CD4-positive, alpha-beta T cell treated with Interleukin-15 for 4 hours (primary cell): ENCODE data around the gene ZNF319.
A peak's percentile ranks its signal among the peaks of the same experiment; 100 is the strongest.
"Not testable (repeated sequence)": the region's sequence is repeated elsewhere in the genome, so short reads cannot be mapped to it uniquely, and the experiment has no call there.

Experiments
- DNase-seq: peaks from one replicate; pipeline ENCODE4 v3.0.0-alpha.2; 2020; ENCODE audit warnings: low spot score

The ZNF319 gene

GRCh38 chr16:57997528-57998265 lies 2.8 kb downstream of the ZNF319 start:
- DNase-seq, result no peak

DNA sequence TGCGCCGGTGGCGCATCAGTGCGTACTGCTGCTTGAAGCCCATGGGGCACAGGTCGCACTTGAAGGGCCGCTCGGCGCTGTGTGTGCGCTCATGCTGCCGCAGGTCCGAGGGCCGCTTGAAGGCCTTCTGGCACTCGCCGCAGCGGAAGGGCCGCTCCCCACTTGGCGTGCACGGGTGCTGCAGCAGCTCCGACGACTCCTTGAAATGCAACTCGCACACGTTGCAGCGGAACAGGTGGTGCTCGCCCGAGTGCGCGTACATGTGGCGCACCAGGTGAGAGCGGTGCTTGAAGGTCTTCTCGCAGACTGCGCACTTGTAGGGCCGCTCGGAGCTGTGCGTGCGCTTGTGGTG lies 3.3 kb downstream of the ZNF319 start:
- DNase-seq, result no peak

DNA sequence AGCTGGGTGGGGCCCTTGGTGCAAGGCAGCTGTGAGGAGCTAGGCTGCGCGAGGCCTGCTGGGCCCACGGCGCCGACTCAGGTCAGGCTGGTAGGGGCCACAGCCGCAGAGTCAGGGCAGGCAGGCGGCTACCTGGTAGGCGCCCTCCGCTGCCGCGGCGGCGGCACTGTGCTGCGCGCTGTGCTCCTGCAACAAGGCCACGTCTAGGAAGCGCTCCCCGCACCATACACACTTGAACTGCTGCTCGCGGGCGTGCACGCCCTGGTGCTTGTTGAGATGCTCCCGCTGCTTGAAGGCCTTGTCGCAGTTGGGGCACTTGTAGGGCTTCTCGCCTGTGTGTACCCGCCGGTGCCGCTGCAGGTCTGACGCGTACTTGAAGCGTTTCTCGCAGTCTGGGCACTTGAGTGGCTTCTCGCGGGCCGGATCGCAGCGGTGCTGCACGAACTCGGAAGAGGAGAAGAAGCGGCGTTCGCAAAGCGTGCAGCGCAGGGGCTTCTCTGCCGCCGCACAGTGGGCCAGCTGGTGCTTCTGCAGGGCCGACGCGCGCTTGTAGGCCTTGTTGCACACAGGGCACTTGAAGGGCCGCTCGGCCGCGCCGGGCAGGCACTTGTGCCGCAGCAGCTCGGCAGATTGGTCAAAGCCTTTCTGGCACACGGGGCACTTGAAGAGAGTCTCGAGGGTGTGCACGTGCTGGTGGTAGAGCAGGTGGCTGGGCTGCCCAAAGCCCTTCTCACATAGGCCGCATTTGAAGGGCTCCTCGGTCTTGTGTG lies 3.9 kb downstream of the ZNF319 start:
- DNase-seq, result no peak

GRCh38 chr16:57995721-57996405 lies 4.6 kb downstream of the ZNF319 start:
- DNase-seq, result no peak

DNA sequence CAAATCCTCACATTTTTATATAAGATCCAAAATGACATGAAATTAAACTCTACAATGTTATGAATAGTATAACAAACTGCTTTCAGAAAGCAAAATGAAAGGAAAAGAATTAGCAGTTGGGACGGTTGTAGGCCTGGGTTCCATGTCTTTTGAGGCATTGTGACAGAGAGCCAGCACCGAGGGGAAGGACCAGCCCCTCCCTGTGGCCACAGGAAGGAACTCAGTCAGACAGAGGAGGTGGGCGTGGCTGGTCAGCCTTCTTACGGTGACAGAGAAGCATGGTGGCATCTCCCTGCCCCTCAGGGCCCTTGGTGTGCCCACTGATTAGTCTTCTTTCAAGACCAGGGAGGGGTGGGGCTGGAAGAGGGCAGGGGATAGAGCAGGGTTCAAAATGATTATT lies 5.7 kb downstream of the ZNF319 start:
- peak; percentile 52 for DNase-seq

DNA sequence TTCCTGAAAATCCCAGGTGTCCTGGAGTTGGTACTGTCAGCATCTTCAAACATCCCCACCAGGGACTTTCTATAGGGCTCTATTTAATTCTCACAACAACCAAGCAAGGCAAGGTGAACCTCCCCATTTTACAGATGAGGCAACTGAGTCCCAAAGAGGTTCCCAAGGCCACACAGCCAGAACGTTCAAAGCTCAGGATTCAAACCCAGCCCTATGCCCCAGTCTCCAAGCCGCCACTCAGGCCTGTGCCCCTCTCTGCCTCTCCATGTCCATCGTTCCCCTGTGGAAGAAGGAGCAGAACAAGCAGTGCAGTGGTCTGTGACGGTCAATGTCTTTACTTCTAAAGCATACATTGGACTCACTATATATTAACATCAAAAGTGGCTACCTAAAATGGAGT lies 6.1 kb downstream of the ZNF319 start:
- no peak for DNase-seq

DNA sequence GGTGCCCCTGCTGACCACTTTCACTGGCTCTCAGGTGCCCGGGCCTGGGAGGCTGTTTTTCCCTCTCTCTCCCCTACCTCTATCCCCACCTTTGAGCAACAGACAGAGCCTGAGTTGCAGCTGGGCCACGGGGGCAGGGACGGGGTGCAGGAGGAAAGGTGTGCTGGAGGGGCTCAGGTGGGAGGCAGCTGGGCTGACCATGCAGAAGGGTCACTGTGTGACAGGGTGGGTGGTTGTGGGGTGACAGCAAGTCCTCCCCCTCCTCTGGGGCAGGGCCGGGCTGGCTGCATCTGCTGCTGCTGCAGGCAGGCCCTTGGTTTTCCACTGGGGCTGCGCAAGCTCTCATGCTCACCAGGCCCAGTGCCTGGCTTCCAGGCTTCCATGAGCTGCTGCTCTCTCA lies 6.6 kb downstream of the ZNF319 start:
- DNase-seq, result no peak

DNA sequence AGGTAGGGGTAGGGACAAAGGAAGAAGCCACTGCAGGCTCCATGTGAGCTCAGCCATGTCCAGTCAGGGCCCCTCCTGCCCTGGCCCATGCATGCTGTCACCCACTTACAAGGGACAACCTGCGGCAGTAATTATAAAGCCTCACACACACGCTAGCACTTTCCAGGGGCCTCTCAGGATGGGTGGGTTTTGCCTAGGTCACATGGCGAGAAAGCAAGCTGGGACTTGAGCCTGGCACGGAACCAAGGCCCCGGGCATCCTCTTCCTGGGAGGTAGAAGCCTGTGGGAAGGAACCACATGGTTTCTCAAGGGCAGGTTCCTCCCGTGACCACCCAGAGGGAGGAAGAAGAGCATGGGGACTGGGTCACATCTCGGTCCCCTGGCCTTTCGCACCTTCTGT lies 7.0 kb downstream of the ZNF319 start:
- no peak for DNase-seq

DNA sequence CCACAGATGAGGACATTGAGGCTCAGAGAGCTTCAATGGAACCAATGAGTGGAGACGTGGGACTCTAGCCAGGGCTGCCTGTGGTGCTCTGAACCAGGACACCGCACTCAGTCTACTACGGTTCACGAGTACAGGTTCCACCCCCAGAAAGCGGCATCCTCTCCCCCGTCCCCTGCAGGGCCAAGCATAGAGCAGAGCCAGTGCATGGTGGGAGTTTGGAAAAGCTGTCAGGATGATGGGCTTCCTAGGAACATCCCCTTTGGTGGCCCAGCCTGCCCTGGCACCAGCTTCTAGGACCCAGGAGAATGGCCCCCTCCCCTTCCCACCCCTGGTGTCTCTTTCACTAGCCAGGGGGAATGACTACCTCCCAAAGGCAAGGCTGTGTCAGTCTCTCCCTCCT lies 8.4 kb downstream of the ZNF319 start:
- no peak for DNase-seq

GRCh38 chr16:57991551-57992059 lies 8.9 kb downstream of the ZNF319 start:
- no peak for DNase-seq

GRCh38 chr16:57988929-57989328 lies 11.5 kb downstream of the ZNF319 start:
- DNase-seq, result no peak

- no peak for DNase-seq
These were observed 12.9 kb downstream of the ZNF319 start for GRCh38 chr16:57987441-57988177.

DNA sequence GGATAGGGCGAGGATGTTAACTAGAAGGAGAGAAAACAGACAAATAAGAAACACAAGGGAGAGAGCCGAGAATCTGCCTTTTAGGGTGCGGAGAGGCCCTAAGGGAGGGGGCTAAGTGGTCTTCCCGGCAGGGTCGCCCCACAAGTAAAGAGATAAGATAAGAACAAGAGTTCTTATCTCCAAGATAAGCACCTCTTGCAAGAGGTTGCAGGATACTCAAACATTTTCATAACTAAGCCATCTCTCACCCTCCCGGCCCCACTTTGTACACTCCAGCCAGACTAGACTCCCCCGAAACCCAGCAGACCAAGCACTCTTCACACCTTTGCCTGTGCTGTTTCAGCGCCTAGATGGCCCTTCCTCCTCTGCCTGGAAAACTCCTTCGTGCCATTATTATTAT lies 14.3 kb downstream of the ZNF319 start:
- no peak for DNase-seq

DNA sequence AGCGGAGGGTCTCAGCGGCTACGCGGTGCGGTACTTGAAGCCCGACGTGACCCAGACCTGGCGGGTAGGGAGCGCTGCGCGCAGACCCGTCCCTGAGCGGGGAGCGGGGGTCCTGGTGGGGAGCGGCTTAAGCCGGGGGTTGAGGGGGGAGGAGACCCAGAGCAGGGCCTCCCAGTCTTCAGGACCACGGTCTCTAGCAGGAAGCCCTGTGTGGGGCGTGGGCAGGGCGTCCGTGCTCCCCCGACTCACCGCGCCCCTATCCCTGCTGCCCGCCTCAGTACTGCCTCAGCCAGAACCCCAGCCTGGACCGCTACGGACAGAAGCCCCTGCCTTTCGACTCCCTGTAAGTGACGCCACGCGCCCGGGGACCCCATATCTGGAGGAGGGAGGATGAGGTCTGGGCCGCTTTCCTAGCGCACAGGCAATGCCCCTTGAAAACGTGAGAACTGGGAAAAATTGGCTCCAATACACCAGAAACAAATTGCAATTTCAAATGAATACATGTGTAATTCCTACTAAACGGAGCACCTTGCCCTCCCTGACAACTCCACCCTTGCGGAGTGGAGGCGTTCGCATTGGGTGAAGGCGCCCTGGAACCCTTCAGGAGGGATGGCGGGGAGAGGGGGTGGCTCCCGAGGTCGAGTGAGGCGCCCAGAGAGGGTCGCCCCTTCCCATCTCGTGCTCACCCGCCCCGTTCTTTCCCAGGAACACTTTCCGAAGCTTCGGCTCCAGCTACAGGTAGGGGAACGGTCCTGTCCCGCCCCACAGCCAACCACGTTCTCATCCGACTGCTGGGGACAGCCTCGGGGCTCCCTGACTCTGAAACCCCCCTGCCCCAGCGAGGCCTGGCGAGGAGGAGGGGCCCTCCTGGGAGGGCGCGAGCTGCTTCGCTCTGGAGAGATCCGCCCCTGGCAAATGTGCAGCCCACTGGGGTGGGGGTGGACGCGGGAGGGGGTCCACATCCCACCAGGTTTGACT lies 15.0 kb downstream of the ZNF319 start:
- no peak for DNase-seq

DNA sequence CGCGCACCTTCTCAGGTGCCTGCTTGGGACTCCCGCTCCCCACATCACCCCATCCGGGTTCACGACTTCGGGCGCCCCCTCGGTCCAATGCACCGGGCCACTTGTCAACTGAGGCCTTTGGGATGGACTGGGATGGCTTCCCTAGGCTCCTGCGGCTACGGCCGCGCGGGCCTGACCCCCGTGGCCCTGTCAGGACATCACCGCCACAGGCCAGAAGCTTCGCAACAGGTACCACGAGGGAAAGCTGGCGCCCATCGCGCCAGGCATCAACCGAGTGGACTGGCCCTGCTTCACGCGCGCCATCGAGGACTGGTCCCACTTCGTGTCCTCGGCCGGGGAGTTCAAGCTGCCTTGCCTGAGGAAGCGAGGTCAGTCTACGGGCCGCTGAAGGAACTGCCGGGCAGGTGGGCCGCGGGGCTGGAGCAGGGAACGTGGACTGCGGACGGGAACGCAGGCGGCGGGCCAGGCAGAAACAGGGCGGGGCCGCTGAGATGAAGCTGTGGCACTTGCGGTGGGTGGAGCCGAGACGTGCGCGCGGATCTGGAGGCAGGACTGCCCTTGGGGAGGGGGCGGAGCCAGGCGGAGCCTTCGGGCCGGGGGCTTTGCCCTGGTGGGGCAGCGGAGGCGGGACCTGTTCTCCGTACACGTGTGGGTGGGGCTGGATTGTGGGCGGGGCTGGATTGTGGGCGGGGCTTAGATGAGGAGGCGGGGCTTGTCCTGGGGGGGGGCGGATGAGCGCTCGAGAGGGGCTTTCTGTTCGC lies 15.8 kb downstream of the ZNF319 start:
- DNase-seq, result peak; percentile 94

GRCh38 chr16:57982385-57982784 lies 18.1 kb downstream of the ZNF319 start:
- no peak for DNase-seq

DNA sequence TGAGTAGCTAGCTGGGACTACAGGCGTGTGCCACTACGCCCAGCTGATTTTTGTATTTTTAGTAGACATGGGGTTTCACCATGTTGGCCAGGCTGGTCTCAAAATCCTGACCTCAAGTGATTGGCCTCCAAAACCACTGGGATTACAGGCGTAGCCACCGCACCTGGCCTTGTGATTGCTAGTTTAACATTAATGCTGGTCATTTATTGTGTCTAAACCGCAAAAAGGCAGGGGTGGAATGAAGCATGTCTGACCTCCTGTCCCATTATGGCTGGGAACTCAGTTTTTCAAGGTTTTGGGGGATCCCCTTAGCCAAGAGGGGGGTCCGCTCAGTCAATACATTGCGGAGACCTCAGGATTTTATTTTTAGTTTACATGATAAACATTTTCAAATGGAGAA lies 18.8 kb downstream of the ZNF319 start:
- no peak for DNase-seq

- no peak for DNase-seq
These were observed 21.4 kb downstream of the ZNF319 start for GRCh38 chr16:57979006-57979585.

- not testable (repeated sequence) for DNase-seq
These were observed 22.4 kb downstream of the ZNF319 start for GRCh38 chr16:57978070-57978465.
